Neuronal stem cell (in vitro differentiated cells): ENCODE data around the gene GPR156.

ENCODE experiments used
- DNase-seq: peaks from one replicate; pipeline ENCODE4 v3.0.0-alpha.2; 2013; ENCODE audit warnings: low spot score
- H2AFZ ChIP-seq: one replicate; pipeline ENCODE4 v1.6.1; 2013; ENCODE audit warnings: mild to moderate bottlenecking, low read length, inconsistent platforms
- H2AK5ac ChIP-seq: 2 replicates; pipeline ENCODE4 v1.6.1; 2013; ENCODE audit warnings: low read depth, mild to moderate bottlenecking, inconsistent platforms, low read length, moderate library complexity, mixed read lengths
- H2BK120ac ChIP-seq: 2 replicates; pipeline ENCODE4 v1.6.1; 2013; ENCODE audit warnings: low read depth, mild to moderate bottlenecking, inconsistent platforms, low read length, moderate library complexity, mixed read lengths
- H2BK12ac ChIP-seq: one replicate; pipeline ENCODE4 v1.6.1; 2013; ENCODE audit warnings: low read length, inconsistent platforms
- H2BK15ac ChIP-seq: 2 replicates; pipeline ENCODE4 v1.6.1; 2013; ENCODE audit warnings: mild to moderate bottlenecking, low read length, inconsistent platforms, mixed read lengths
- H2BK5ac ChIP-seq: one replicate; pipeline ENCODE4 v1.6.1; 2013; ENCODE audit warnings: inconsistent platforms, mild to moderate bottlenecking, low read length, moderate library complexity
- H3K14ac ChIP-seq: one replicate; pipeline ENCODE4 v1.6.1; 2013; ENCODE audit warnings: low read length, inconsistent platforms
- H3K18ac ChIP-seq: 2 replicates; pipeline ENCODE4 v1.6.1; 2013; ENCODE audit warnings: low read length, inconsistent platforms
- H3K23ac ChIP-seq: 2 replicates; pipeline ENCODE4 v1.6.1; 2013; ENCODE audit warnings: low read depth, mild to moderate bottlenecking, mixed read lengths, low read length, inconsistent platforms; ENCODE audit not compliant: poor library complexity
- H3K27ac ChIP-seq: replicated peaks from 3 replicates; pipeline ENCODE4 v1.5.1; 2013; ENCODE audit warnings: low read length, inconsistent platforms
- H3K27me3 ChIP-seq, 3 experiments: 2 replicates each; pipeline ENCODE4 v1.6.1; 2013; ENCODE audit warnings: low read length in 3 of 3, mild to moderate bottlenecking in 2 of 3, inconsistent platforms in 1 of 3, low read depth in 1 of 3, mixed read lengths in 1 of 3, moderate library complexity in 1 of 3; ENCODE audit not compliant: control insufficient read depth in 3 of 3, insufficient read depth in 3 of 3
- H3K36me3 ChIP-seq, 2 donors: replicated peaks in 1 of 2; 2 replicates each; pipeline ENCODE4 v1.6.1; 2013; ENCODE audit warnings: low read length in 2 of 2; ENCODE audit not compliant: control insufficient read depth in 2 of 2, insufficient read depth in 2 of 2
- H3K4ac ChIP-seq: 2 replicates; pipeline ENCODE4 v1.6.1; 2013; ENCODE audit warnings: inconsistent platforms, mild to moderate bottlenecking, low read length, moderate library complexity
- H3K4me1 ChIP-seq, 2 donors: 1 replicate in 1 of 2; 2 replicates in 1 of 2; pipeline ENCODE4 v1.6.1; 2013; ENCODE audit warnings: low read length in 2 of 2, low read depth in 1 of 2; ENCODE audit not compliant: control insufficient read depth in 2 of 2, insufficient read depth in 1 of 2
- H3K4me2 ChIP-seq: one replicate; pipeline ENCODE4 v1.6.1; 2013; ENCODE audit warnings: mild to moderate bottlenecking, low read length, inconsistent platforms; ENCODE audit not compliant: insufficient read depth, poor library complexity, severe bottlenecking
- H3K4me3 ChIP-seq, 2 donors: 2 replicates each; pipeline ENCODE4 v1.5.1; 2013; ENCODE audit warnings: low read length in 2 of 2, mild to moderate bottlenecking in 2 of 2, inconsistent platforms in 1 of 2, moderate library complexity in 1 of 2
- H3K79me1 ChIP-seq: one replicate; pipeline ENCODE4 v1.6.1; 2013; ENCODE audit warnings: low read depth, mild to moderate bottlenecking, inconsistent platforms, low read length, moderate library complexity
- H3K9ac ChIP-seq: one replicate; pipeline ENCODE4 v1.6.1; 2013; ENCODE audit warnings: mild to moderate bottlenecking, low read depth, low read length, inconsistent platforms; ENCODE audit not compliant: poor library complexity
- H3K9me3 ChIP-seq, 2 donors: replicated peaks in 1 of 2; 2 replicates each; pipeline versions ENCODE3 to v1.6.1; 2013; ENCODE audit warnings: low read length in 2 of 2, mild to moderate bottlenecking in 2 of 2, inconsistent platforms in 1 of 2, low read depth in 1 of 2, mixed read lengths in 1 of 2, moderate library complexity in 1 of 2; ENCODE audit not compliant: control insufficient read depth in 2 of 2, insufficient read depth in 1 of 2
- H4K8ac ChIP-seq: one replicate; pipeline ENCODE4 v1.6.1; 2013; ENCODE audit warnings: low read depth, mild to moderate bottlenecking, inconsistent platforms, low read length, moderate library complexity
- H4K91ac ChIP-seq: one replicate; pipeline ENCODE4 v1.6.1; 2013; ENCODE audit warnings: low read length, low read depth, mild to moderate bottlenecking, inconsistent platforms; ENCODE audit not compliant: poor library complexity
- WGBS, 2 donors: extraction: QIAGEN DNeasy Blood & Tissue Kit; methylation state at CpG; one replicate each; pipeline ENCODE4 v1.1.7; 2013; ENCODE audit warnings: missing lambda C conversion rate in 2 of 2, mixed read lengths in 1 of 2; ENCODE audit not compliant: insufficient read length in 2 of 2, insufficient replicate concordance in 1 of 2; ENCODE audit errors: extremely low coverage in 2 of 2; 5-methylcytosine and 5-hydroxymethylcytosine counted together

Gene GPR156

GRCh38 chr3:120272286-120272685 is 12.7 kb downstream of the GPR156 start:
- H3K23ac ChIP-seq = no peak overlapping the region
- H3K4ac ChIP-seq = no peak overlapping the region
- no peak overlapping the region for H2BK12ac ChIP-seq
- H3K4me3 ChIP-seq = no peak overlapping the region
- H2BK120ac ChIP-seq = no peak overlapping the region
- no peak overlapping the region for H4K8ac ChIP-seq
- no peak overlapping the region for H3K27ac ChIP-seq
- no peak overlapping the region for H3K4me2 ChIP-seq
- H3K18ac ChIP-seq = no peak overlapping the region
- H3K79me1 ChIP-seq = no peaks in the 10 kb centered on the region
- no peaks in the 10 kb centered on the region for H3K27me3 ChIP-seq
- H3K9ac ChIP-seq = no peak overlapping the region
- H3K4me1 ChIP-seq = no peaks in the 10 kb centered on the region
- WGBS, 2 donors = no CpG with 5 or more reads among the region's 1 CpG
- DNase-seq = no peak
- no peak overlapping the region for H2AK5ac ChIP-seq
- no peaks in the 10 kb centered on the region for H3K9me3 ChIP-seq
- no peak overlapping the region for H2AFZ ChIP-seq
- H2BK5ac ChIP-seq = no peak overlapping the region
- H2BK15ac ChIP-seq = no peak overlapping the region
- no peaks in the 10 kb centered on the region for H3K36me3 ChIP-seq
- H3K14ac ChIP-seq = no peak overlapping the region
- H4K91ac ChIP-seq = no peak overlapping the region

- Histone ChIP-seq H3K9me3 (no peaks in the 10 kb centered on the region), H3K27ac (no peak overlapping the region), H4K8ac (no peak overlapping the region), H3K23ac (no peak overlapping the region), H4K91ac (no peak overlapping the region), H3K14ac (no peak overlapping the region), H3K4me3 (no peak overlapping the region), H3K27me3 (no peaks in the 10 kb centered on the region), H3K4me2 (no peak overlapping the region), H3K18ac (no peak overlapping the region), H2BK120ac (no peak overlapping the region), H3K36me3 (no peaks in the 10 kb centered on the region), H2BK12ac (no peak overlapping the region), H3K4ac (no peak overlapping the region), H2AK5ac (no peak overlapping the region), H3K4me1 (no peaks in the 10 kb centered on the region), H3K9ac (no peak overlapping the region), H3K79me1 (no peaks in the 10 kb centered on the region), H2AFZ (no peak overlapping the region), H2BK15ac (no peak overlapping the region), H2BK5ac (no peak overlapping the region)
- no peak for DNase-seq
- no CpG with 5 or more reads among the region's 5 CpGs for WGBS, 2 donors
Observed at GRCh38 chr3:120265989-120266388, 19.0 kb downstream of the GPR156 start.

GRCh38 chr3:120264963-120265362 is 20.1 kb downstream of the GPR156 start:
- Histone ChIP-seq H4K91ac (no peak overlapping the region), H3K9me3 (no peaks in the 10 kb centered on the region), H3K23ac (no peak overlapping the region), H2AFZ (no peak overlapping the region), H2BK5ac (no peak overlapping the region), H2BK12ac (no peak overlapping the region), H3K4ac (no peak overlapping the region), H2BK15ac (no peak overlapping the region), H3K4me3 (no peak overlapping the region), H3K14ac (no peak overlapping the region), H3K9ac (no peak overlapping the region), H2BK120ac (no peak overlapping the region), H3K4me2 (no peak overlapping the region), H3K18ac (no peak overlapping the region), H3K4me1 (no peaks in the 10 kb centered on the region), H4K8ac (no peak overlapping the region), H3K27ac (no peak overlapping the region), H3K36me3 (no peaks in the 10 kb centered on the region), H2AK5ac (no peak overlapping the region), H3K79me1 (no peaks in the 10 kb centered on the region), H3K27me3 (no peaks in the 10 kb centered on the region)
- no peak for DNase-seq
- no CpG with 5 or more reads among the region's 1 CpG for WGBS, 2 donors

- H3K14ac ChIP-seq = no peak overlapping the region
- WGBS, 2 donors = no CpG with 5 or more reads among the region's 5 CpGs
- no peak overlapping the region for H2AK5ac ChIP-seq
- H4K8ac ChIP-seq = no peak overlapping the region
- no peak overlapping the region for H3K9ac ChIP-seq
- no peak for DNase-seq
- H3K4ac ChIP-seq = no peak overlapping the region
- no peaks in the 10 kb centered on the region for H3K4me1 ChIP-seq
- H2BK5ac ChIP-seq = no peak overlapping the region
- no peaks in the 10 kb centered on the region for H3K27me3 ChIP-seq
- H2BK15ac ChIP-seq = no peak overlapping the region
- H3K4me3 ChIP-seq = no peak overlapping the region
- H4K91ac ChIP-seq = no peak overlapping the region
- no peak overlapping the region for H3K23ac ChIP-seq
- H3K9me3 ChIP-seq = no peaks in the 10 kb centered on the region
- no peak overlapping the region for H3K18ac ChIP-seq
- H3K4me2 ChIP-seq = no peak overlapping the region
- no peak overlapping the region for H2BK120ac ChIP-seq
- H3K36me3 ChIP-seq = no peaks in the 10 kb centered on the region
- no peak overlapping the region for H3K27ac ChIP-seq
- H2BK12ac ChIP-seq = no peak overlapping the region
- H2AFZ ChIP-seq = no peak overlapping the region
- H3K79me1 ChIP-seq = no peaks in the 10 kb centered on the region
Observed at GRCh38 chr3:120263792-120264191, 21.2 kb downstream of the GPR156 start.
